H1 (cell line): ENCODE measurements around the gene AHI1. TPM values are rescaled to one million over a fixed set of nuclear protein-coding genes. Genes with fewer than 3 reads are reported as not detected.

Source experiments
- CTCF ChIA-PET: fragments of 300-600 bp; sonication (Branson Sonifier 250); formaldehyde crosslinking; loops from one replicate; lab custom pipeline; 2021; ENCODE audit not compliant: partially characterized antibody; lab: Charles Lee
- POLR2A ChIA-PET: fragments of 300-600 bp; sonication (Branson Sonifier 250); formaldehyde crosslinking; loops from one replicate; lab custom pipeline; 2021; ENCODE audit warnings: inconsistent platforms; ENCODE audit not compliant: partially characterized antibody; lab: Charles Lee
- DNase-seq, 2 experiments: peaks; one replicate each; pipeline versions ENCODE4 v3.0.0 to v3.0.0-alpha.2; 2010 to 2022; ENCODE audit warnings: low spot score in 2 of 2, low read depth in 1 of 2, mixed read lengths in 1 of 2
- FAIRE-seq: peaks from 2 replicates; lab custom pipeline; 2011; peaks lifted over from hg19 to GRCh38; lab: Jason Lieb, UNC
- H2AFZ ChIP-seq: 2 replicates; pipeline ENCODE4 v1.8.1; 2012; ENCODE audit warnings: low read length, inconsistent platforms
- H2AK5ac ChIP-seq: 2 replicates; pipeline ENCODE4 v1.6.1; 2013; ENCODE audit warnings: low read depth, low read length
- H2BK120ac ChIP-seq: replicated peaks from 2 replicates; pipeline ENCODE3; 2013; ENCODE audit warnings: low read depth, low read length, inconsistent platforms
- H2BK12ac ChIP-seq: 2 replicates; pipeline ENCODE4 v1.6.1; 2013; ENCODE audit warnings: low read depth, low read length
- H2BK15ac ChIP-seq: 2 replicates; pipeline ENCODE4 v1.6.1; 2013; ENCODE audit warnings: low read length
- H2BK20ac ChIP-seq: 2 replicates; pipeline ENCODE4 v1.6.1; 2013; ENCODE audit warnings: low read length
- H2BK5ac ChIP-seq: 2 replicates; pipeline ENCODE4 v1.6.1; 2013; ENCODE audit warnings: low read depth, low read length
- H3K14ac ChIP-seq: 2 replicates; pipeline ENCODE4 v1.6.1; 2013; ENCODE audit warnings: inconsistent platforms; ENCODE audit not compliant: insufficient read length
- H3K18ac ChIP-seq: 2 replicates; pipeline ENCODE4 v1.6.1; 2013; ENCODE audit warnings: low read length; ENCODE audit errors: extremely low read depth
- H3K23ac ChIP-seq: 2 replicates; pipeline ENCODE4 v1.6.1; 2013; ENCODE audit warnings: inconsistent platforms; ENCODE audit not compliant: insufficient read length
- H3K23me2 ChIP-seq: 2 replicates; pipeline ENCODE4 v1.6.1; 2013; ENCODE audit warnings: low read depth, low read length
- H3K27ac ChIP-seq: 2 replicates; pipeline ENCODE4 v1.6.1; 2011; ENCODE audit warnings: low read depth, low read length, inconsistent platforms
- H3K27me3 ChIP-seq, 4 experiments: replicated peaks in 1 of 4; 1 replicate in 1 of 4; 2 replicates in 3 of 4; pipeline versions ENCODE4 v1.6.1 to v1.8.1; 2011 to 2013; ENCODE audit warnings: low read length in 3 of 4, mild to moderate bottlenecking in 3 of 4, inconsistent platforms in 2 of 4, mixed read lengths in 2 of 4, moderate library complexity in 1 of 4; ENCODE audit not compliant: control insufficient read depth in 3 of 4, insufficient read depth in 3 of 4; ENCODE audit errors: extremely low read depth in 1 of 4
- H3K36me3 ChIP-seq, 4 experiments: 2 replicates each; pipeline versions ENCODE4 v1.6.1 to v1.8.1; 2011 to 2013; ENCODE audit warnings: mild to moderate bottlenecking in 4 of 4, low read length in 3 of 4, moderate library complexity in 2 of 4, control low read depth in 1 of 4, inconsistent platforms in 1 of 4; ENCODE audit not compliant: insufficient read depth in 4 of 4, control insufficient read depth in 2 of 4
- H3K4ac ChIP-seq: replicated peaks from 2 replicates; pipeline ENCODE3; 2013; ENCODE audit warnings: low read length, low read depth, mixed read lengths, inconsistent platforms; ENCODE audit not compliant: insufficient read length
- H3K4me1 ChIP-seq, 4 experiments: replicated peaks in 1 of 4; 1 replicate in 1 of 4; 2 replicates in 3 of 4; pipeline versions ENCODE4 v1.6.1 to v1.8.1; 2011 to 2013; ENCODE audit warnings: low read length in 3 of 4, inconsistent platforms in 2 of 4, mixed read lengths in 1 of 4; ENCODE audit not compliant: insufficient read depth in 4 of 4, control insufficient read depth in 3 of 4
- H3K4me2 ChIP-seq, 2 experiments: 2 replicates each; pipeline versions ENCODE4 v1.6.1 to v1.8.1; 2011 to 2013; ENCODE audit warnings: low read depth in 2 of 2, low read length in 2 of 2, control low read depth in 1 of 2, inconsistent platforms in 1 of 2, mild to moderate bottlenecking in 1 of 2; ENCODE audit not compliant: insufficient read depth in 1 of 2
- H3K4me3 ChIP-seq, 4 experiments: fragments of 200-600, 300-600 bp in 1 of 4; sonication (generic), shearing (Covaris generic), sonication (Bioruptor Twin) in 1 of 4; 2 replicates each; pipeline versions ENCODE4 v1.5.1 to v1.8.1; 2011 to 2016; ENCODE audit warnings: low read length in 4 of 4, low read depth in 3 of 4, control low read depth in 2 of 4, inconsistent platforms in 2 of 4, mild to moderate bottlenecking in 2 of 4, mixed read lengths in 1 of 4, moderate library complexity in 1 of 4; ENCODE audit not compliant: insufficient read depth in 2 of 4; ENCODE audit errors: extremely low read depth in 1 of 4
- H3K56ac ChIP-seq: replicated peaks from 2 replicates; pipeline ENCODE3; 2013; ENCODE audit warnings: low read depth, mild to moderate bottlenecking, mixed read lengths, low read length, inconsistent platforms; ENCODE audit not compliant: insufficient read length
- H3K79me1 ChIP-seq: 2 replicates; pipeline ENCODE4 v1.6.1; 2013; ENCODE audit warnings: low read depth, low read length, control low read depth
- H3K79me2 ChIP-seq, 2 experiments: 2 replicates each; pipeline versions ENCODE4 v1.6.1 to v1.8.1; 2012 to 2013; ENCODE audit warnings: low read length in 2 of 2, mild to moderate bottlenecking in 2 of 2, inconsistent platforms in 1 of 2; ENCODE audit not compliant: insufficient read depth in 2 of 2, control insufficient read depth in 1 of 2
- H3K9ac ChIP-seq, 4 experiments: replicated peaks in 1 of 4; 1 replicate in 1 of 4; 2 replicates in 3 of 4; pipeline versions ENCODE4 v1.6.1 to v1.8.1; 2011 to 2013; ENCODE audit warnings: low read depth in 3 of 4, low read length in 3 of 4, control low read depth in 2 of 4, mild to moderate bottlenecking in 2 of 4, moderate library complexity in 2 of 4, inconsistent platforms in 1 of 4; ENCODE audit errors: extremely low read depth in 1 of 4
- H3K9me3 ChIP-seq, 2 experiments: 2 replicates each; pipeline versions ENCODE4 v1.6.1 to v1.8.1; 2012 to 2013; ENCODE audit warnings: mild to moderate bottlenecking in 2 of 2, moderate library complexity in 2 of 2, control low read depth in 1 of 2, inconsistent platforms in 1 of 2, low read depth in 1 of 2, low read length in 1 of 2, mixed read lengths in 1 of 2; ENCODE audit not compliant: insufficient read depth in 2 of 2
- H4K20me1 ChIP-seq, 2 experiments: replicated peaks in 1 of 2; 2 replicates each; pipeline versions ENCODE3 to v1.8.1; 2011 to 2013; ENCODE audit warnings: inconsistent platforms in 2 of 2, low read length in 2 of 2, mild to moderate bottlenecking in 1 of 2; ENCODE audit not compliant: insufficient read depth in 2 of 2, control insufficient read depth in 1 of 2
- H4K5ac ChIP-seq: 2 replicates; pipeline ENCODE4 v1.6.1; 2013; ENCODE audit warnings: low read length, low read depth, mixed read lengths, inconsistent platforms; ENCODE audit not compliant: insufficient read length
- H4K8ac ChIP-seq: 2 replicates; pipeline ENCODE4 v1.8.0; 2013; ENCODE audit warnings: mild to moderate bottlenecking, moderate library complexity, low read length, inconsistent platforms; ENCODE audit not compliant: insufficient read depth; ENCODE audit errors: extremely low read depth
- H4K91ac ChIP-seq: replicated peaks from 2 replicates; pipeline ENCODE3; 2013; ENCODE audit warnings: low read length, mixed read lengths, inconsistent platforms; ENCODE audit not compliant: insufficient read length
- EGR1 ChIP-seq: IDR thresholded peaks from 2 replicates; pipeline ENCODE4 v1.6.1; 2011; ENCODE audit warnings: low read depth, low read length, borderline replicate concordance
- FOSL1 ChIP-seq: IDR thresholded peaks from 2 replicates; pipeline ENCODE4 v1.6.1; 2011; ENCODE audit warnings: mild to moderate bottlenecking, low read depth, low read length, moderate library complexity; ENCODE audit not compliant: insufficient read depth
- POLR2AphosphoS5 ChIP-seq: IDR thresholded peaks from 2 replicates; pipeline ENCODE4 v1.6.1; 2011; ENCODE audit warnings: low read depth, low read length
- SAP30 ChIP-seq: fragments of 300-600 bp; sonication (generic); IDR thresholded peaks from 2 replicates; pipeline ENCODE4 v1.7.1; 2012; ENCODE audit warnings: low read length, moderate library complexity, mild to moderate bottlenecking, inconsistent platforms; ENCODE audit not compliant: insufficient read depth, insufficient replicate concordance
- SIX5 ChIP-seq: IDR thresholded peaks from 2 replicates; pipeline ENCODE4 v1.6.1; 2011; ENCODE audit warnings: mild to moderate bottlenecking, low read depth, low read length
- ZNF274 ChIP-seq: IDR thresholded peaks from 2 replicates; pipeline ENCODE4 v1.7.0; 2012; ENCODE audit warnings: low read length, borderline replicate concordance; ENCODE audit errors: extremely low read depth
- WGBS, 2 experiments: shearing (Covaris generic) in 1 of 2; methylation state at CpG; one replicate each; pipeline versions ENCODE4 v1.1.6 to v1.1.7; 2013 to 2015; ENCODE audit warnings: low lambda C conversion rate in 2 of 2, mixed read lengths in 2 of 2, inconsistent platforms in 1 of 2, low coverage in 1 of 2, missing lambda C conversion rate in 1 of 2; ENCODE audit not compliant: insufficient replicate concordance in 2 of 2, insufficient coverage in 1 of 2, insufficient read length in 1 of 2; ENCODE audit errors: extremely low coverage in 1 of 2, missing lambda C conversion rate in 1 of 2; 5-methylcytosine and 5-hydroxymethylcytosine counted together
- polyA plus RNA-seq, 7 experiments: library from polyadenylated mRNA; depleted of rRNA in 3 of 7; stranded (reverse) in 5 of 7; unstranded in 2 of 7; fragments of >200 nt in 5 of 7; fragments of 200-250 nt in 2 of 7; gene quantifications; 1 replicate in 5 of 7; 2 replicates in 1 of 7; 4 replicates in 1 of 7; pipeline versions ENCODE4 v1.2.1 to v1.2.3, GENCODE V29; 2011 to 2013; ENCODE audit warnings: missing spikeins in 2 of 7, mixed read lengths in 2 of 7
- total RNA-seq: library from RNA; stranded (reverse); fragmentation: NEBNext Ultra II Directional; extraction: Animal tissue kit (Norgen Biotek cat#: 25700); gene quantifications from 2 replicates; pipeline ENCODE4 v1.2.1, GENCODE V29; 2021

Gene AHI1
- total and polyA plus RNA-seq, 2 of the 8 experiments (the other 6 are each of a cell fraction or from before 2014, with no cell fraction given) = 4.2 to 19.6 TPM

DNA sequence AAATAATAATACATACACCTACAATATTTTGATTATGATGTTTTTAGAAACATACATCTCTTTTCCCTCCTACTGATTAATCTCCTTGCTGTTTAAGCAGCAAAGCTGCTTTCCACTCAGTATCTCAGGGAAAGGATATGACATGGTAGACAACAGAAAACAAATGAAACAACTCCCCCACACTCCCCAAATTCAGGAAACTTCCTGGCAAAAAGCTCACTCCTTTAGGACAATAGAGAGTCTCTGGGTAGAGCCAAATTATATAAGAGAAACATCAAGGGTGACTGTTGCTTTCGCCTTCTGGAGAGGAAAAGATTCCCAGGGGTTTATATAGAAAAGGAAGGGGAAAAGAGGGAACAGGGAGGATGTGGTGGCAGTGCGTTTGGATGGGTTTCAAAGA is 48.7 kb upstream of the AHI1 start:
- 76% methylated on average over 2 of the region's 2 CpGs; no CpG with 5 or more reads in 1 of the 2 experiments for WGBS, 2 experiments
- POLR2A ChIA-PET = no interaction called here

More for the DNA sequence above, 48.7 kb upstream of the AHI1 start:
- no peak overlapping the region for H4K5ac ChIP-seq
- CTCF ChIA-PET = no interaction called here
- H3K14ac ChIP-seq = no peak overlapping the region
- H2BK20ac ChIP-seq = no peak overlapping the region
- H3K4ac ChIP-seq = no peak overlapping the region
- H3K79me1 ChIP-seq = no peaks in the 10 kb centered on the region
- H2AFZ ChIP-seq = no peak overlapping the region
- H3K36me3 ChIP-seq = no peaks in the 10 kb centered on the region
- no peak overlapping the region for H4K8ac ChIP-seq
- no peak overlapping the region for H3K18ac ChIP-seq
- no peak overlapping the region for H3K4me3 ChIP-seq
- H2AK5ac ChIP-seq = no peak overlapping the region
- H3K27ac ChIP-seq = no peak overlapping the region
- H2BK15ac ChIP-seq = no peak overlapping the region
- DNase-seq (no peak), FAIRE-seq (no peak)
- no peak overlapping the region for H3K4me2 ChIP-seq
- H3K56ac ChIP-seq = no peak overlapping the region
- no peak overlapping the region for H2BK120ac ChIP-seq
- H3K23me2 ChIP-seq = no peaks in the 10 kb centered on the region
- TF ChIP-seq ZNF274 = no peak
- no peak for TF ChIP-seq SIX5
- no peak for TF ChIP-seq POLR2AphosphoS5
- TF ChIP-seq SAP30 = no peak
- no peak for TF ChIP-seq EGR1
- no peak for TF ChIP-seq FOSL1
- H4K91ac ChIP-seq = no peak overlapping the region
- no peak overlapping the region for H2BK5ac ChIP-seq
- no peak overlapping the region for H3K23ac ChIP-seq
- H3K4me1 ChIP-seq = no peaks in the 10 kb centered on the region
- H4K20me1 ChIP-seq = no peaks in the 10 kb centered on the region
- H3K27me3 ChIP-seq = no peaks in the 10 kb centered on the region
- H2BK12ac ChIP-seq = no peak overlapping the region
- no peaks in the 10 kb centered on the region for H3K79me2 ChIP-seq
- no peak overlapping the region for H3K9ac ChIP-seq
- no peaks in the 10 kb centered on the region for H3K9me3 ChIP-seq
